ENCODE measurements around the gene CD24. TPM values are rescaled to one million over a fixed set of nuclear protein-coding genes. Genes with fewer than 3 reads are reported as not detected.

The CD24 gene, protein sequence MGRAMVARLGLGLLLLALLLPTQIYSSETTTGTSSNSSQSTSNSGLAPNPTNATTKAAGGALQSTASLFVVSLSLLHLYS
- total RNA-seq (ENCODE audit: low replicate concordance) = 8.0 TPM in 1 of 2 replicates, not detected in the other

DNA sequence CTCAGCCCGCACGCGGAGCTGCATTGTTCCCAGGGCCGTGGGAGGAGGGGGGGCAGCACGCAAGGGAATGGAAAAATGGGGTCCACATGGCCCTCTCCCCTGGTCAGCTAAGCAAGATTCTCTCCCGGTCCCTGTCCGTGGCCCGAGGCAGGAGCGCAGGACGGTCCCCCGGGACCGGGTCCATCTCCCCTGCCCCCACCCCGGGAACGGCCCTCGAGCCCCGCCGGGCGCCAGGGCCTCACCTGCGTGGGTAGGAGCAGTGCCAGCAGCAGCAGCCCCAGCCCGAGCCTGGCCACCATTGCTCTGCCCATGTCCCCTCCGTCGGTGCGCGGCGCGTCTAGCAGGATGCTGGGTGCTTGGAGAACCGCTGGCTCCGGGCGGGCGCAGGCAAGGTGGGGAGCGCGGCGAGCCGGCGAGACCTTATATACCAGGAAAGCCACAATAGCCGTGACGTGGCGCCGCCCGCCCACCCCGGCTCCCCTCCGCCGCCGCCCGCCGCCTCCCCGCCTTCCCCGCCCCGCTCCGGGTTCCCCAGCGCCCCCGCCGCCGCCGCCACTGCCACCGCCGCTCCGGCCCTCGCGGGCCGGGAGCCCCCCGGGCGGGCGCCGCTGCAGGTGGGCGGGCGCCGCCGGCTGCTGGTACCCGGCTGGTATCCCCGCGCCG lies at the start of gene CD24:
Gene CD24, minus strand, starts transcription at position 394 of the 663 bp plus-strand sequence. Its CDS starts 83 bp downstream, at position 311.

Other genes starting within 250 kb of the CD24 start
- 6.8 and 9.3 TPM in 2 replicates for gene MTRES1, start 53.5 kb upstream of the CD24 start, total RNA-seq (ENCODE audit: low replicate concordance)
- gene BEND3, start 140.8 kb upstream of the CD24 start, total RNA-seq (ENCODE audit: low replicate concordance) = 0.70 and 1.4 TPM in 2 replicates

Measured in smooth muscle cell of the coronary artery (primary cell).